Testis (tissue), 3 donors: Measurements from ENCODE around the gene HNF4A. TPM values are rescaled to one million over a fixed set of nuclear protein-coding genes. Genes with fewer than 3 reads are reported as not detected.

Source experiments
- DNase-seq: peaks from one replicate; pipeline ENCODE4 v3.0.0-alpha.2; 2019
- H3K27ac ChIP-seq, 2 donors: fragments of 200-600 bp; sonication (generic); one replicate each; pipeline ENCODE4 v1.5.1; 2019
- H3K27me3 ChIP-seq: fragments of 200-600 bp; sonication (generic); one replicate; pipeline ENCODE4 v1.5.1; 2019
- H3K36me3 ChIP-seq: fragments of 200-600 bp; sonication (generic); one replicate; pipeline ENCODE4 v1.5.1; 2017; ENCODE audit warnings: low read depth; ENCODE audit errors: missing control alignments
- H3K4me1 ChIP-seq: fragments of 200-600 bp; sonication (generic); one replicate; pipeline ENCODE4 v1.5.1; 2019
- H3K4me3 ChIP-seq, 2 donors: fragments of 200-600 bp; sonication (generic); one replicate each; pipeline ENCODE4 v1.5.1; 2017 to 2019
- H3K9me3 ChIP-seq: fragments of 200-600 bp; sonication (generic); one replicate; pipeline ENCODE4 v1.5.1; 2017
- POLR2A ChIP-seq: fragments of 450-650 bp; IDR thresholded peaks from one replicate; pipeline ENCODE4 v1.6.1; 2017; ENCODE audit warnings: antibody characterized with exemption, mild to moderate bottlenecking, moderate library complexity
- WGBS, 2 donors: methylation state at CpG; one replicate each; pipeline ENCODE4 v1.1.5; 2018; 5-methylcytosine and 5-hydroxymethylcytosine counted together
- intact Hi-C: fragments of 100-400 bp; cut with DNase I; formaldehyde crosslinking; loops from one replicate; pipeline ENCODE4 v1.15.1; 2023; ENCODE audit warnings: low total_unique reads
- polyA plus RNA-seq: library from polyadenylated mRNA; stranded (reverse); fragments of 350-450 nt; fragmentation: Illumina TruSeq; extraction: RNeasy Lipid Tissue Mini Kit (QIAGEN cat#74804); gene quantifications from one replicate; pipeline ENCODE4 v1.2.3, GENCODE V29; 2014; ENCODE audit warnings: low read depth, low replicate concordance; ENCODE audit not compliant: insufficient read depth
- total RNA-seq, 2 donors: library from RNA; depleted of rRNA; stranded (reverse); fragments of >200 nt; gene quantifications; one replicate each; pipeline ENCODE4 v1.2.3, GENCODE V29; 2016
- TF ChIP-seq, protein P1 (sequence below), 3 experiments: fragments of 450-650 bp in 2 of 3; fragments of 200-600 bp in 1 of 3; sonication (generic) in 1 of 3; IDR thresholded peaks; one replicate each; pipeline ENCODE4 v1.5.1; 2016 to 2019; ENCODE audit warnings: antibody characterized with exemption in 3 of 3, mild to moderate bottlenecking in 2 of 3, moderate library complexity in 1 of 3

The HNF4A gene
- total and polyA plus RNA-seq, 3 donors from 2014 or later, result 1.2 to 2.5 (median 1.4) TPM

DNA sequence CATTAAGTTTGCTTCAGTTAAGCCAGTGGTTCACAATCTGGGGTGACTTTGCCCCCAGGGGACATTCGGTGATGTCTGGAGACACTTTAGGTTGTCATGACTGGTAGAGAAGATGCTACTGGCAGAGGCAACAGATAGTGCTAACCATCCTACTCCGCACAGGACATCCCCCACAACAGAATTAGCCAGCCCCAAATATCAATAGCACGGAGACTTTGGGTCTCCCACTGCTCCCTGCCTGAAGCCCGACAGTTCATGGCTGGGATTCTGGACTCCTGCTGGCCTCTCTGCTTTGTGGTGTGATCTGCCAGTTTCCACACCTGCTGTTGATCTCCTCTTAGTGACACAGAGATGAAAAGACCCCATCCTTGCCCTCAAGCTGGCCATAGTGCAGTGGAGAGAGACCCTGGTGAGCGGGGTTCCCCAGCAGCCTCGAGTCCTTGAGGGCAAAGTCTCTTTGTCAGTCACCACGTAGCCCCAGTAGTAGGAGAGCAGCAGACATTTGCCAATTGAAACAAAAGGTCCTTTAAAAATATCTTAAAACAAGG, 95.5 kb downstream of the HNF4A start:
- TF ChIP-seq, protein P1, sequence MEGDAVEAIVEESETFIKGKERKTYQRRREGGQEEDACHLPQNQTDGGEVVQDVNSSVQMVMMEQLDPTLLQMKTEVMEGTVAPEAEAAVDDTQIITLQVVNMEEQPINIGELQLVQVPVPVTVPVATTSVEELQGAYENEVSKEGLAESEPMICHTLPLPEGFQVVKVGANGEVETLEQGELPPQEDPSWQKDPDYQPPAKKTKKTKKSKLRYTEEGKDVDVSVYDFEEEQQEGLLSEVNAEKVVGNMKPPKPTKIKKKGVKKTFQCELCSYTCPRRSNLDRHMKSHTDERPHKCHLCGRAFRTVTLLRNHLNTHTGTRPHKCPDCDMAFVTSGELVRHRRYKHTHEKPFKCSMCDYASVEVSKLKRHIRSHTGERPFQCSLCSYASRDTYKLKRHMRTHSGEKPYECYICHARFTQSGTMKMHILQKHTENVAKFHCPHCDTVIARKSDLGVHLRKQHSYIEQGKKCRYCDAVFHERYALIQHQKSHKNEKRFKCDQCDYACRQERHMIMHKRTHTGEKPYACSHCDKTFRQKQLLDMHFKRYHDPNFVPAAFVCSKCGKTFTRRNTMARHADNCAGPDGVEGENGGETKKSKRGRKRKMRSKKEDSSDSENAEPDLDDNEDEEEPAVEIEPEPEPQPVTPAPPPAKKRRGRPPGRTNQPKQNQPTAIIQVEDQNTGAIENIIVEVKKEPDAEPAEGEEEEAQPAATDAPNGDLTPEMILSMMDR (IDR thresholded peaks at IDR 0.05), result no peak
- no peak for TF ChIP-seq POLR2A
- H3K27me3 ChIP-seq, result no peaks in the 10 kb centered on the region
- WGBS, 2 donors, result 81 to 87% methylated on average over 6 of the region's 7 CpGs
- no peaks in the 10 kb centered on the region for H3K9me3 ChIP-seq
- H3K4me3 ChIP-seq, result no peak overlapping the region
- H3K36me3 ChIP-seq, result no peaks in the 10 kb centered on the region
- DNase-seq, result no peak
- intact Hi-C loops, result no loop called here
- no peaks in the 10 kb centered on the region for H3K4me1 ChIP-seq
- no peak overlapping the region for H3K27ac ChIP-seq

DNA sequence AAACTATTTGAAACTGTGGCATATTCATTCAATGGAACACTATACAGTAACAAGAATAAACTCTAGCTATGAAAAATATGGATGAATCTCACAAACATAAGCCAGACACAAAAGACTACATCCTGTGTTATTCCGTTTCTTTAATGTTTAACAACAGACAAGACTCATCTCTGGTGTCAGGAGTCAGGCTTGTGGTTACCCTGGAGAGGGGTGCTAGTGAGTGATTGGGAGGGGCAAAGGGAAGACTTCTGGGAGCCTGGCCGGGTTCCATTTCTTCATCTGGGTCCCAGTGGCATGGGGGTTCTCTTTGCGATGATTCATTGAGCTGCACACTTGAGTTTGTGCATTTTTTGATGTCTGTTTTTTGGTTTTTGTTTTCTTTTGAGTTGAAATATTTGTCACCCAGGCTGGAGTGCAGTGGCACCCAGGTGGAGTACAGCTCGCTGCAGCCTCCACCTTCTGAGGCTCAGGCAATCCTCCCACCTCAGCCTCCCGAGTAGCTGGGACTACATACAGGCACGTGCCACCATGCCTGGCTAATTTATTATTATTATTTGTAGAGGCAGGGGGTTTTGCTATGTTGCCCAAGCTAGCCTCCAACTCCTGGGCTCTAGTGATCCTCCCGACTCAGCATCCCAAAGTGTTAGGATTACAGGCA, 98.9 kb downstream of the HNF4A start:
- no peak for DNase-seq
- no peaks in the 10 kb centered on the region for H3K27me3 ChIP-seq
- no peak for TF ChIP-seq POLR2A
- TF ChIP-seq, protein P1 (IDR thresholded peaks at IDR 0.05), result no peak
- H3K4me3 ChIP-seq, result no peak overlapping the region
- 92% methylated on average over 7 of the region's 7 CpGs for WGBS, 2 donors
- no peak overlapping the region for H3K27ac ChIP-seq
- no peaks in the 10 kb centered on the region for H3K36me3 ChIP-seq
- intact Hi-C loops, result no loop called here
- no peaks in the 10 kb centered on the region for H3K4me1 ChIP-seq
- no peaks in the 10 kb centered on the region for H3K9me3 ChIP-seq

DNA sequence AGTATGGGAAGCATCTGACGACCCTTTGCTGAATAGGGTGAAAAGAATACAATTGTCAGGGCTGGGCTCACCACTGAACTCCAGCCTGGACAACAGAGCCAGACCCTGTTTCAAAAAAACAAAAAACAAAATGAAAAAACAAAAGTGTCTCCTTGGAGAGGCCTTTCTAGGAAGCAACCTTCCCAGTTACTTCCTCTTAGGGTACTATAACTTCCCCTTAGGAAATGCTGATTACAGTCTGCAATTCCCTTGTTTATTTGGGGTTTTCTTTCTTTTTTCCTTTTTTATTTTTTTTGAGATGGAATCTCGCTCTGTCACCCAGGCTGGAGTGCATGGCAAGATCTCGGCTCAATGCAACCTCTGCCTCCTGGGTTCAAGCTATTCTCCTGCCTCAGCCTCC, 99.6 kb downstream of the HNF4A start:
- no peaks in the 10 kb centered on the region for H3K9me3 ChIP-seq
- no peaks in the 10 kb centered on the region for H3K4me1 ChIP-seq
- no peaks in the 10 kb centered on the region for H3K36me3 ChIP-seq
- H3K27me3 ChIP-seq, result no peaks in the 10 kb centered on the region
- no peak overlapping the region for H3K27ac ChIP-seq
- DNase-seq, result no peak
- no peak overlapping the region for H3K4me3 ChIP-seq
- intact Hi-C loops, result no loop called here
- WGBS, 2 donors, result 81 to 88% methylated on average over 3 of the region's 3 CpGs
- no peak for TF ChIP-seq POLR2A
- TF ChIP-seq, protein P1 (IDR thresholded peaks at IDR 0.05), result no peak

- 84 to 88% methylated on average over 8 of the region's 8 CpGs for WGBS, 2 donors
- intact Hi-C loops, result no loop called here
- H3K36me3 ChIP-seq, result no peaks in the 10 kb centered on the region
- no peak overlapping the region for H3K27ac ChIP-seq
- TF ChIP-seq POLR2A, result no peak
- TF ChIP-seq, protein P1 (IDR thresholded peaks at IDR 0.05), result no peak
- H3K4me3 ChIP-seq, result no peak overlapping the region
- H3K4me1 ChIP-seq, result no peaks in the 10 kb centered on the region
- no peak for DNase-seq
- H3K9me3 ChIP-seq, result no peaks in the 10 kb centered on the region
- H3K27me3 ChIP-seq, result no peaks in the 10 kb centered on the region
These were observed 101.1 kb downstream of the HNF4A start for GRCh38 chr20:44456611-44457010.

DNA sequence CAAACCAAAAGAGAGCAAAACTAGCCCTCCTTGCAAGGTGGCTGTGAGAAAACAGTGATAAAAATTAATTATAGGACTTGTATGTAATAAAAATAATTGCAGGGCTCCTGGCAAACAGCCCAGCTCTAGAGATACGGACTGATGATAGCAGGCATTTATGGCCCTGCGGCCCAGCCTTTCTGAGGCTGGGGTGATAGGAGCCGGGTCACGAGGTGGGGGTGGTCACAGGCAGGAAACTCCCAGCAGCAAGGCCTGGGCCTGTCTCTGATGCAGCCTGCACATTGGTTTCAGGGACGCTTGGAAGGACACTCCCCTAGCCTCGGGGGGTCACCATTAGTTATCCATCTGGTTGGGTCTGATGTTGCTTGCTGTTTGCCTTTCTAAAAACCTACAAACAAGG, 101.5 kb downstream of the HNF4A start:
- no peak for TF ChIP-seq POLR2A
- TF ChIP-seq, protein P1 (IDR thresholded peaks at IDR 0.05), result no peak
- Histone ChIP-seq H3K4me1 (no peaks in the 10 kb centered on the region), H3K36me3 (no peaks in the 10 kb centered on the region), H3K27me3 (no peaks in the 10 kb centered on the region), H3K9me3 (no peaks in the 10 kb centered on the region), H3K27ac (no peak overlapping the region), H3K4me3 (no peak overlapping the region)
- no peak for DNase-seq
- 64% methylated on average over 5 to 6 of the region's 6 CpGs for WGBS, 2 donors
- intact Hi-C loops, result no loop called here
